ENCODE results near the gene CACNA2D2. TPM values are rescaled to one million over a fixed set of nuclear protein-coding genes. Genes with fewer than 3 reads are reported as not detected.

The CACNA2D2 gene
- total and polyA plus RNA-seq, 2 of the 13 experiments (the other 11 are each of a cell fraction or from before 2014, with no cell fraction given): not detected

DNA sequence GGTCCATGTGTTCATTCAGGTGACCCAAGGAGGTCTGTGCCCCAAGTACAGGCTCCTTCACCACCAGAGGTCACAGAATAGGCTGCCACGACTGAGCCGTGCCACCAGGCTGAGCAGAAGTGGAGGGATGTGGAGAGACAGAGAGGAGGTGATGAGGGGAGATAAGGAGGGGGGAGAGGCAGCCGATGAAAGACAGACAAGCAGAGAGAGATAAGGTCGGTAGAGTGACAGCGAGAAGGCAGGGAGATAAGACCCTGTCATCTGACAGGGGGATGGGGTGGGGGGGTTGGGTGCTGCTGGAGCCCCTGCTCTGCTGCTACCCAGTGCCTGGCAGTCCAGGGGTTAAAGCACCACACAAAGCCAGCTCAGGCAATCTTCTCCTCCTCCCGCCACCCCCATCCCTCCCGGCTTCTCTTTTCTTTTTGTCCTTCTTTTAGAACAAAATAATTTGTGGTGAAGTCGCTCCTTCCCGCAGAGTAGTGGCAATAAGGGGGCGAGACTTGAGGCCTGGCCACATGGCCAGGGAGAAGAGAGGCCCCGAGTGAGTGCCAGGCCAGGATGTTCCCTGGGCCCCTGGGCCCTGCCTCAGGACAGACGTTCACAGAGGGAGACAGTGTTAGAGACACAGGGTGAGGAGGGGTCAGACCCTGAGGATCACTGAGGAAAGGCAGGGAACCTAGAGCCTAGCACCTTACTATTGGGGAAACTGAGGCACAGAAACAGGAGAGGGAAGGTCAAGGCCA lies 67.9 kb downstream of the CACNA2D2 start (continued):
- TF ChIP-seq ZMYM2 (CRISPR knock-in tag; IDR thresholded peaks at IDR 0.05) (no peak), ZNF788 (CRISPR knock-in tag; IDR thresholded peaks at IDR 0.05; ENCODE audit: borderline replicate concordance) (no peak)
- TF ChIP-seq, protein P1, sequence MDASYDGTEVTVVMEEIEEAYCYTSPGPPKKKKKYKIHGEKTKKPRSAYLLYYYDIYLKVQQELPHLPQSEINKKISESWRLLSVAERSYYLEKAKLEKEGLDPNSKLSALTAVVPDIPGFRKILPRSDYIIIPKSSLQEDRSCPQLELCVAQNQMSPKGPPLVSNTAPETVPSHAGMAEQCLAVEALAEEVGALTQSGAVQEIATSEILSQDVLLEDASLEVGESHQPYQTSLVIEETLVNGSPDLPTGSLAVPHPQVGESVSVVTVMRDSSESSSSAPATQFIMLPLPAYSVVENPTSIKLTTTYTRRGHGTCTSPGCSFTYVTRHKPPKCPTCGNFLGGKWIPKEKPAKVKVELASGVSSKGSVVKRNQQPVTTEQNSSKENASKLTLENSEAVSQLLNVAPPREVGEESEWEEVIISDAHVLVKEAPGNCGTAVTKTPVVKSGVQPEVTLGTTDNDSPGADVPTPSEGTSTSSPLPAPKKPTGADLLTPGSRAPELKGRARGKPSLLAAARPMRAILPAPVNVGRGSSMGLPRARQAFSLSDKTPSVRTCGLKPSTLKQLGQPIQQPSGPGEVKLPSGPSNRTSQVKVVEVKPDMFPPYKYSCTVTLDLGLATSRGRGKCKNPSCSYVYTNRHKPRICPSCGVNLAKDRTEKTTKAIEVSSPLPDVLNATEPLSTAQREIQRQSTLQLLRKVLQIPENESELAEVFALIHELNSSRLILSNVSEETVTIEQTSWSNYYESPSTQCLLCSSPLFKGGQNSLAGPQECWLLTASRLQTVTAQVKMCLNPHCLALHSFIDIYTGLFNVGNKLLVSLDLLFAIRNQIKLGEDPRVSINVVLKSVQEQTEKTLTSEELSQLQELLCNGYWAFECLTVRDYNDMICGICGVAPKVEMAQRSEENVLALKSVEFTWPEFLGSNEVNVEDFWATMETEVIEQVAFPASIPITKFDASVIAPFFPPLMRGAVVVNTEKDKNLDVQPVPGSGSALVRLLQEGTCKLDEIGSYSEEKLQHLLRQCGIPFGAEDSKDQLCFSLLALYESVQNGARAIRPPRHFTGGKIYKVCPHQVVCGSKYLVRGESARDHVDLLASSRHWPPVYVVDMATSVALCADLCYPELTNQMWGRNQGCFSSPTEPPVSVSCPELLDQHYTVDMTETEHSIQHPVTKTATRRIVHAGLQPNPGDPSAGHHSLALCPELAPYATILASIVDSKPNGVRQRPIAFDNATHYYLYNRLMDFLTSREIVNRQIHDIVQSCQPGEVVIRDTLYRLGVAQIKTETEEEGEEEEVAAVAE (CRISPR knock-in tag; IDR thresholded peaks at IDR 0.05; ENCODE audit: borderline replicate concordance): no peak

DNA sequence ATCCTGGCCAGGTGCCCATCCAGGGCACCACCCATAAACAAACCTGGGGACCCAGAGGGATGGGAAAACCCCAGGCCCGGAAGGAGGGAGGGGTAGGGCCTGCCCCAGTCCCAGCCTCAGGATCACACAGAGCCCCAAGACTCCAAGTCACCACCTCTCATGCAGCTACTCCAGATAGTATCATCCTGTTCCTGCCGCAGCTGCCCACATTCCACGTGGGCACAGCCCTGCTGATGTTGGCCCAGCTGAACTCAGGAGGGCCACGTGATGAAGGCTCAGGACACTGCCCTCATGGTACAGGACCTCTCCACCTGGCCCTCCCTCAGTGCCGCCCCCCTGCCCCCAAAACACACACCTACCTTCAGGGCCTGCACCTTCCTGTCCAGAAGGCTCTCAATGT lies 69.5 kb downstream of the CACNA2D2 start:
- intact Hi-C loops (cut with micrococcal nuclease; ENCODE audit: unreplicated experiment): no loop called here
- no peak overlapping the region for H3K27ac ChIP-seq (ENCODE audit: extremely low read length, insufficient read depth, low read length)
- no peaks in the 10 kb centered on the region for H3K4me1 ChIP-seq (ENCODE audit: insufficient read depth, low read length)
- 0% methylated on average over 1 of the region's 5 CpGs for WGBS (ENCODE audit: low lambda C conversion rate)
- H3K9me3 ChIP-seq (ENCODE audit: low read length): no peaks in the 10 kb centered on the region
- no peaks in the 10 kb centered on the region for H3K36me3 ChIP-seq (replicated peaks in 1 of 2; ENCODE audit: control insufficient read depth in 1 of 2, insufficient read depth in 2 of 2, low read length in 2 of 2)
- CTCF ChIA-PET (ENCODE audit: low intra/inter-chr PET ratio, low total read pairs): no interaction called here
- H3K4me2 ChIP-seq (ENCODE audit: low read depth, low read length): no peak overlapping the region
- ATAC-seq (no peak), DNase-seq (ENCODE audit: low spot score) (no peak), FAIRE-seq (no peak)
- in situ Hi-C loops (cut with HindIII; ENCODE audit: extremely low pct_ligation_motif_present, low pct_unique_long_range_greater_than_20kb): no loop called here
- no peaks in the 10 kb centered on the region for H3K79me2 ChIP-seq (ENCODE audit: insufficient read depth, low read length)
- TF ChIP-seq CEBPB (IDR thresholded peaks at IDR 0.05; ENCODE audit: borderline replicate concordance, low read depth, low read length) (no peak), ZNF432 (CRISPR knock-in tag; IDR thresholded peaks at IDR 0.05; ENCODE audit: borderline replicate concordance) (no peak), ZIK1 (CRISPR knock-in tag; IDR thresholded peaks at IDR 0.05; ENCODE audit: borderline replicate concordance, low read depth) (no peak), ZNF552 (CRISPR knock-in tag; IDR thresholded peaks at IDR 0.05; ENCODE audit: borderline replicate concordance) (no peak), ZNF775 (CRISPR knock-in tag; IDR thresholded peaks at IDR 0.05; ENCODE audit: borderline replicate concordance) (no peak), IKZF4 (CRISPR knock-in tag; IDR thresholded peaks at IDR 0.05; ENCODE audit: borderline replicate concordance, low read depth, not compliant biosample characterization) (no peak), PITX1 (CRISPR knock-in tag; IDR thresholded peaks at IDR 0.05) (no peak), ZNF367 (CRISPR knock-in tag; IDR thresholded peaks at IDR 0.05; ENCODE audit: borderline replicate concordance) (no peak), ZNF747 (CRISPR knock-in tag; IDR thresholded peaks at IDR 0.05; ENCODE audit: borderline replicate concordance) (no peak), ARID2 (CRISPR knock-in tag; IDR thresholded peaks at IDR 0.05; ENCODE audit: borderline replicate concordance) (no peak), MBNL3 (CRISPR knock-in tag; conservative IDR thresholded peaks at IDR 0.05) (no peak), BCL6 (CRISPR knock-in tag; IDR thresholded peaks at IDR 0.05) (no peak), CEBPG (CRISPR knock-in tag; IDR thresholded peaks at IDR 0.05) (no peak)
- peaks cover 4% of the 10 kb centered on the region; the same call in 1 of the 2 replicates for H4K20me1 ChIP-seq (ENCODE audit: insufficient read depth, low read length)
- peaks cover 1 to 29% of the 10 kb centered on the region in 2 experiments; a peak in 4 of 5 replicates for H3K27me3 ChIP-seq (ENCODE audit: control insufficient read depth in 1 of 2, insufficient read depth in 2 of 2, low read length in 2 of 2)
- BruUV-seq (replicated peaks): no TSS peak
- no peak overlapping the region for H3K9ac ChIP-seq (ENCODE audit: insufficient read depth, low read depth, low read length)
- no peak overlapping the region for H2AFZ ChIP-seq (ENCODE audit: low read length)
- H3K4me3 ChIP-seq (replicated peaks in 1 of 3; ENCODE audit: insufficient read depth in 1 of 3, low read depth in 2 of 3, low read length in 3 of 3): no peak overlapping the region
- POLR2A ChIA-PET: no interaction called here

Measured in HepG2 (cell line).